DND-41 (cell line): ENCODE results near the gene PLXNA4.

Source experiments
- ATAC-seq: fragments of 200-7000 bp; cut with Tn5 transposase; 3 replicates; pipeline ENCODE4 v1.9.1; 2021; ENCODE audit warnings: low read depth; ENCODE audit not compliant: insufficient read depth
- DNase-seq: peaks from one replicate; pipeline ENCODE4 v3.0.0-alpha.2; 2020
- H2AFZ ChIP-seq: 2 replicates; pipeline ENCODE4 v1.6.0; 2012; ENCODE audit warnings: low read depth, low read length
- H3K27ac ChIP-seq: 2 replicates; pipeline ENCODE4 v1.5.1; 2012; ENCODE audit warnings: low read length, inconsistent platforms
- H3K27me3 ChIP-seq: fragments of 200-600 bp; sonication (generic); 2 replicates; pipeline ENCODE4 v1.6.0; 2012; ENCODE audit warnings: low read length, mild to moderate bottlenecking, inconsistent platforms; ENCODE audit not compliant: insufficient read depth, poor library complexity
- H3K36me3 ChIP-seq: 2 replicates; pipeline ENCODE4 v1.5.1; 2012; ENCODE audit warnings: low read length, inconsistent platforms; ENCODE audit not compliant: insufficient read depth
- H3K4me1 ChIP-seq: 2 replicates; pipeline ENCODE4 v1.5.1; 2012; ENCODE audit warnings: mild to moderate bottlenecking, low read length; ENCODE audit not compliant: insufficient read depth
- H3K4me2 ChIP-seq: 2 replicates; pipeline ENCODE4 v1.6.0; 2012; ENCODE audit warnings: mild to moderate bottlenecking, moderate library complexity, low read length, inconsistent platforms; ENCODE audit not compliant: insufficient read depth
- H3K4me3 ChIP-seq, 2 experiments: fragments of 200-600 bp in 1 of 2; shearing (Covaris generic) in 1 of 2; 2 replicates each; pipeline ENCODE4 v1.5.1; 2012 to 2016; ENCODE audit warnings: inconsistent platforms in 2 of 2, low read length in 2 of 2, mild to moderate bottlenecking in 2 of 2, low read depth in 1 of 2, moderate library complexity in 1 of 2
- H3K79me2 ChIP-seq: 2 replicates; pipeline ENCODE4 v1.6.0; 2012; ENCODE audit warnings: low read length, inconsistent platforms; ENCODE audit not compliant: insufficient read depth
- H3K9ac ChIP-seq: 2 replicates; pipeline ENCODE4 v1.6.0; 2012; ENCODE audit warnings: low read depth, mild to moderate bottlenecking, inconsistent platforms, low read length, moderate library complexity
- H3K9me3 ChIP-seq: 2 replicates; pipeline ENCODE4 v1.5.1; 2012; ENCODE audit warnings: low read length, moderate library complexity, mild to moderate bottlenecking, inconsistent platforms; ENCODE audit not compliant: insufficient read depth, severe bottlenecking
- H4K20me1 ChIP-seq: 2 replicates; pipeline ENCODE4 v1.6.0; 2012; ENCODE audit warnings: low read length; ENCODE audit not compliant: insufficient read depth
- CTCF ChIP-seq: IDR thresholded peaks from 2 replicates; pipeline ENCODE4 v1.5.1; 2012; ENCODE audit warnings: borderline replicate concordance, low read length, moderate library complexity, mild to moderate bottlenecking; ENCODE audit not compliant: poor library complexity, severe bottlenecking; ENCODE audit errors: extremely low read depth
- EZH2 ChIP-seq: IDR thresholded peaks from 3 replicates; pipeline ENCODE4 v1.6.1; 2012; ENCODE audit warnings: borderline replicate concordance, low read depth, mild to moderate bottlenecking, moderate library complexity, low read length, inconsistent platforms; ENCODE audit not compliant: severe bottlenecking

PLXNA4 gene

DNA sequence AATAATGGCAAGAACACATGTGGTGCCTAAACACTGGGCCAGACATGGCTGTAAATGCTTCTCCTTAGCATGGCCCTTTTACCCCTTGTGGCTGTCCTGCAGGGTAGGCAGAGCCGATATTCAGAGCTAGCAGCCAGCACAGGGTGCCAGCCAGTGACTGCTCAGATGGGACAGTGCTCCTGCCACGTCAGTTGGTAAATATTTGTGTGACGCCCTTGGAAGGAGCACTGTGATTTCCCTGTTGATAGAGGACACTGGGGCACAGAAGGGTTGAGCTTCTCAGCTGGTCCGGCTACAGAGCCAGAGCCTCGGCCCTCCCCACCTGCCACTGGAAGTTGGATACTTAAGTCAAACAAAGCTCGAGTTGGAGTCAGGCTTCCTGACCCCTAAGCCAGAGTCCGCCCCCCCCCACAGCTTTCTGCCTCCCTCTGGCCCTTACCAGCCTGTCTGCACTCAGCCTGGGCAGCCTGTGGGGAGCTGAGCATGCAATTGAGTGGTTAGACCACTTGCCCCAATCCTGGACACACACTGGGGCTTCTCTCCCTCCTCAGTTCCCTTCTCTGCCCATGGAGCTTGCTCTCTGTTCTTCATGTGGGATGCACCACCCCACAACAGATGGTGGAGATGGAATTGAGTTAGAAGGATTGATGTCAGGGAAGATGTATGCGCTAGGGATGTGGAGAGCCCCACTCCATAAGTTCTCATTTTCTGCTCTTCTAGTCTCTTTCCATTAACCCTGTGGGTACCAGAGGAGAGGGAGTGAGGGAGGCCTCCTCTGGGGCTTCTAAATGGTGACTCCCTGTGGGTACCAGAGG, 350.8 kb downstream of the PLXNA4 start:
- no peaks in the 10 kb centered on the region for H4K20me1 ChIP-seq
- TF ChIP-seq EZH2: no peak
- TF ChIP-seq CTCF: no peak
- H3K9me3 ChIP-seq: no peaks in the 10 kb centered on the region
- H3K27ac ChIP-seq: no peak overlapping the region
- DNase-seq (no peak), ATAC-seq (no peak)
- H3K27me3 ChIP-seq: no peaks in the 10 kb centered on the region
- H3K4me1 ChIP-seq: no peaks in the 10 kb centered on the region
- no peak overlapping the region for H3K9ac ChIP-seq
- H2AFZ ChIP-seq: no peak overlapping the region
- H3K36me3 ChIP-seq: no peaks in the 10 kb centered on the region
- no peaks in the 10 kb centered on the region for H3K79me2 ChIP-seq
- no peak overlapping the region for H3K4me3 ChIP-seq
- H3K4me2 ChIP-seq: no peak overlapping the region

DNA sequence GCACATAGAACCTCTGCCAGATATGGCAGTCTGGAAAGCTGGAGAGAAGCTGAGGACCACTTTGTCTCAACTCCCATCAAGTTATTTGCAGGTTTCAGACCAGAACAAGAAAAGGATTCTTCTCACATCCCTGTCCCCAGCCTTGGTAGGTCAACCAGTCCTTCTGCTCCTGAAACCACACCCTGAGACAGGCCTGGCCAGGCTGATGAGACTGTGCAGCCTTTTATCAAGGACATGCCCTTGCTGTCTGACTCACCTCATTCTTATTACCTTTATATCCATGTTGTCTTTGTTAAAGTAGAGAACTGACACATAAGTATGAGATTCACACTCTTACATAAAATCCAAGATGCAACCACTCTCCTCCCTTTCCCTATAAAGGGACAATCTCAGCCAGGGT, 354.9 kb downstream of the PLXNA4 start:
- Histone ChIP-seq H3K79me2 (no peaks in the 10 kb centered on the region), H3K27ac (no peak overlapping the region), H3K4me3 (no peak overlapping the region), H3K4me2 (no peak overlapping the region), H4K20me1 (no peaks in the 10 kb centered on the region), H3K27me3 (no peaks in the 10 kb centered on the region), H3K4me1 (no peaks in the 10 kb centered on the region), H2AFZ (no peak overlapping the region), H3K36me3 (no peaks in the 10 kb centered on the region), H3K9me3 (no peaks in the 10 kb centered on the region), H3K9ac (no peak overlapping the region)
- ATAC-seq (no peak), DNase-seq (no peak)
- TF ChIP-seq EZH2: no peak
- TF ChIP-seq CTCF: no peak

- no peak for DNase-seq
- H3K9ac ChIP-seq: no peak overlapping the region
- H4K20me1 ChIP-seq: no peaks in the 10 kb centered on the region
- H3K9me3 ChIP-seq: no peaks in the 10 kb centered on the region
- no peak overlapping the region for H3K4me3 ChIP-seq
- no peaks in the 10 kb centered on the region for H3K27me3 ChIP-seq
- H3K4me1 ChIP-seq: no peaks in the 10 kb centered on the region
- ATAC-seq: no peak
- H3K79me2 ChIP-seq: no peaks in the 10 kb centered on the region
- no peaks in the 10 kb centered on the region for H3K36me3 ChIP-seq
- H2AFZ ChIP-seq: no peak overlapping the region
- no peak overlapping the region for H3K27ac ChIP-seq
- no peak overlapping the region for H3K4me2 ChIP-seq
- no peak for TF ChIP-seq EZH2
- TF ChIP-seq CTCF: no peak
Measured at GRCh38 chr7:132220060-132220459, 356.2 kb downstream of the PLXNA4 start.

DNA sequence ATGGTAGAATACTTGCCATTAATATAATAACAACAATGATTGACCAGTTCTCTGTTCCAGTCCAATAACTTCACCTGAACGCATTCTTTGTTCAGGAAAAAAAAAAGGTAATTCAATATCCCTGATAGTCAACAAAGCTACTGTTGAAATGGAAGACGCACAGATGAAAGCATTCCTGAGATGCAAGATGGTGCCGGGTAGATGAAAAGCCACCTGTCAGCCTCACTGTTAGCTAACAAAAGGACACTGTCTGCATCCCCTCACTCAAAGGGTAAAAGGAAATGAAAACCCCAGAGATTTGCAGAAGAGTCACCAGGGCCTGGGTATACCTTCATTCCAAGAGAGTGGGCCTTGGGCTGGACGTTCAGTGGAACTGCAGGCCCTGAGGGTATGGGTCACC, 357.4 kb downstream of the PLXNA4 start:
- no peak overlapping the region for H2AFZ ChIP-seq
- no peak overlapping the region for H3K4me2 ChIP-seq
- no peak overlapping the region for H3K27ac ChIP-seq
- no peaks in the 10 kb centered on the region for H3K79me2 ChIP-seq
- DNase-seq (no peak), ATAC-seq (no peak)
- no peak overlapping the region for H3K9ac ChIP-seq
- H3K36me3 ChIP-seq: no peaks in the 10 kb centered on the region
- H3K27me3 ChIP-seq: no peaks in the 10 kb centered on the region
- H3K9me3 ChIP-seq: no peaks in the 10 kb centered on the region
- H4K20me1 ChIP-seq: no peaks in the 10 kb centered on the region
- TF ChIP-seq CTCF (no peak), EZH2 (no peak)
- H3K4me1 ChIP-seq: no peaks in the 10 kb centered on the region
- H3K4me3 ChIP-seq: no peak overlapping the region
